Measurements from ENCODE around the gene TANC1. TPM values are rescaled to one million over a fixed set of nuclear protein-coding genes. Genes with fewer than 3 reads are reported as not detected.

Gene TANC1
- total and polyA plus RNA-seq, 2 donors (not counting 3 experiments of a cell fraction or from before 2014, with no cell fraction given), result 58.9 to 99.4 TPM

DNA sequence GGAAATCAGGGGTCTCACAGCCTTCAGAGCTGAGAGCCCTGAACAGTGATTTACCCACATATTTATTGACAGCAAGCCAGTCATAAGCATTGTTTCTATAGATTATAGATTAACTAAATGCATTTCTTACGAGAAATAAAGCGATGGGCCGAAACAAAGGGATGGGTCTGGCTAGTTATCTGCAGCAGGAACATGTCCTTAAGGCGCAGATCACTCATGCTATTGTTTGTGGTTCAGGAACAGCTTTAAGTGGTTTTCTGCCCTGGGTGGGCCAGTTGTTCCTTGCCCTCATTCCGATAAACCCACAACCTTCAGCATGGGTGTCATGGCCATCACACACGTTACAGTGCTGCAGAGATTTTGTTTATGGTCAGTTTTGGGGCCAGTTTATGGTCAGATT, 36.4 kb downstream of the TANC1 start:
- Histone ChIP-seq H4K20me1 (replicated peaks; ENCODE audit: control insufficient read depth, extremely low read depth, insufficient read depth, low read length) (peaks cover 2% of the 10 kb centered on the region), H3K4me2 (ENCODE audit: insufficient read depth, low read length) (no peak overlapping the region), H3K36me3 (ENCODE audit: control insufficient read depth in 2 of 2, extremely low read depth in 1 of 2, insufficient read depth in 2 of 2, low read length in 2 of 2) (peaks cover 0 to 25% of the 10 kb centered on the region in 2 experiments), H3K27ac (ENCODE audit: insufficient read depth, low read depth, low read length) (no peak overlapping the region), H3K4me3 (replicated peaks in 1 of 3; ENCODE audit: insufficient read depth in 1 of 3, low read depth in 1 of 3, low read length in 3 of 3) (no peak overlapping the region), H3K27me3 (ENCODE audit: control insufficient read depth in 2 of 2, insufficient read depth in 2 of 2, low read length in 2 of 2) (no peaks in the 10 kb centered on the region), H3K9me3 (replicated peaks; ENCODE audit: control insufficient read depth, insufficient read depth, low read length) (no peaks in the 10 kb centered on the region), H3K9ac (replicated peaks; ENCODE audit: extremely low read depth, insufficient read depth, low read length) (no peak overlapping the region), H3K9me1 (replicated peaks; ENCODE audit: control insufficient read depth, extremely low read depth, insufficient read depth, low read length) (no peaks in the 10 kb centered on the region), H2AFZ (ENCODE audit: low read depth, low read length) (no peak overlapping the region), H3K79me2 (ENCODE audit: control insufficient read depth, insufficient read depth, low read length) (peaks cover 77% of the 10 kb centered on the region), H3K4me1 (ENCODE audit: control insufficient read depth, extremely low read depth, insufficient read depth, low read length) (peaks cover 10% of the 10 kb centered on the region)
- no peak for TF ChIP-seq FOS (IDR thresholded peaks at IDR 0.05; ENCODE audit: borderline replicate concordance, insufficient read depth, low read length)
- no peak for TF ChIP-seq EZH2 (IDR thresholded peaks at IDR 0.05; ENCODE audit: borderline replicate concordance, low read depth, low read length, severe bottlenecking)
- TF ChIP-seq, protein P1, sequence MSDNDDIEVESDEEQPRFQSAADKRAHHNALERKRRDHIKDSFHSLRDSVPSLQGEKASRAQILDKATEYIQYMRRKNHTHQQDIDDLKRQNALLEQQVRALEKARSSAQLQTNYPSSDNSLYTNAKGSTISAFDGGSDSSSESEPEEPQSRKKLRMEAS (IDR thresholded peaks at IDR 0.05; ENCODE audit: insufficient read depth, insufficient read length), result no peak
- TF ChIP-seq, protein P2, sequence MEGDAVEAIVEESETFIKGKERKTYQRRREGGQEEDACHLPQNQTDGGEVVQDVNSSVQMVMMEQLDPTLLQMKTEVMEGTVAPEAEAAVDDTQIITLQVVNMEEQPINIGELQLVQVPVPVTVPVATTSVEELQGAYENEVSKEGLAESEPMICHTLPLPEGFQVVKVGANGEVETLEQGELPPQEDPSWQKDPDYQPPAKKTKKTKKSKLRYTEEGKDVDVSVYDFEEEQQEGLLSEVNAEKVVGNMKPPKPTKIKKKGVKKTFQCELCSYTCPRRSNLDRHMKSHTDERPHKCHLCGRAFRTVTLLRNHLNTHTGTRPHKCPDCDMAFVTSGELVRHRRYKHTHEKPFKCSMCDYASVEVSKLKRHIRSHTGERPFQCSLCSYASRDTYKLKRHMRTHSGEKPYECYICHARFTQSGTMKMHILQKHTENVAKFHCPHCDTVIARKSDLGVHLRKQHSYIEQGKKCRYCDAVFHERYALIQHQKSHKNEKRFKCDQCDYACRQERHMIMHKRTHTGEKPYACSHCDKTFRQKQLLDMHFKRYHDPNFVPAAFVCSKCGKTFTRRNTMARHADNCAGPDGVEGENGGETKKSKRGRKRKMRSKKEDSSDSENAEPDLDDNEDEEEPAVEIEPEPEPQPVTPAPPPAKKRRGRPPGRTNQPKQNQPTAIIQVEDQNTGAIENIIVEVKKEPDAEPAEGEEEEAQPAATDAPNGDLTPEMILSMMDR (IDR thresholded peaks at IDR 0.05; ENCODE audit: extremely low read depth in 1 of 2, insufficient read depth in 1 of 2, low read depth in 1 of 2, low read length in 2 of 2), result no peak
- no peak for TF ChIP-seq POLR2A (IDR thresholded peaks at IDR 0.05; ENCODE audit: low read depth, low read length)
- TF ChIP-seq POLR2AphosphoS5 (IDR thresholded peaks at IDR 0.05; ENCODE audit: insufficient read depth, low read depth, low read length), result no peak
- TF ChIP-seq JUN (IDR thresholded peaks at IDR 0.05; ENCODE audit: borderline replicate concordance, insufficient read depth, insufficient read length, low read depth), result no peak
- TF ChIP-seq MYC (IDR thresholded peaks at IDR 0.05; ENCODE audit: low read depth, low read length), result no peak
- no peak for TF ChIP-seq GATA2 (IDR thresholded peaks at IDR 0.05; ENCODE audit: insufficient read depth, insufficient read length, low read depth, low read length)
- dilution Hi-C loops (cut with MboI; ENCODE audit: extremely low pct_ligation_motif_present, low sequenced_read_pairs) (no loop called here), intact Hi-C loops (cut with micrococcal nuclease) (no loop called here)
- BruUV-seq (replicated peaks), result no TSS peak
- CTCF ChIA-PET, result no interaction called here
- POLR2A ChIA-PET, result no interaction called here
- no peak for FAIRE-seq
- no peak for DNase-seq (ENCODE audit: low read depth, low spot score)
